HCT116 (cell line): ENCODE data around the gene CYTL1.

Experiments
- CEBPB ChIP-seq: IDR thresholded peaks from 2 replicates; pipeline ENCODE4 v1.6.1; 2012; ENCODE audit warnings: low read depth
- CTCF ChIP-seq, 3 experiments: fragments of 200-600 bp in 1 of 3; sonication (generic) in 1 of 3; IDR thresholded peaks in 2 of 3; conservative IDR thresholded peaks in 1 of 3; 2 replicates each; pipeline ENCODE4 v1.5.1; 2012 to 2017; ENCODE audit warnings: low read depth in 2 of 3, low read length in 2 of 3, antibody characterized with exemption in 1 of 3, borderline replicate concordance in 1 of 3, control low read depth in 1 of 3, mild to moderate bottlenecking in 1 of 3, mixed read lengths in 1 of 3, mixed run types in 1 of 3, moderate library complexity in 1 of 3; ENCODE audit not compliant: insufficient read depth in 1 of 3
- EZH2 ChIP-seq: fragments of 200-600 bp; sonication (generic); IDR thresholded peaks from 2 replicates; pipeline ENCODE4 v1.6.1; 2017; ENCODE audit warnings: antibody characterized with exemption, mixed run types
- EZH2phosphoT487 ChIP-seq: fragments of 200-600 bp; IDR thresholded peaks from 2 replicates; pipeline ENCODE4 v1.6.1; 2018; ENCODE audit warnings: antibody characterized with exemption, borderline replicate concordance
- FOSL1 ChIP-seq: IDR thresholded peaks from 2 replicates; pipeline ENCODE4 v1.6.1; 2012; ENCODE audit warnings: low read depth
- JUND ChIP-seq: IDR thresholded peaks from 2 replicates; pipeline ENCODE4 v1.6.1; 2012
- POLR2A ChIP-seq: IDR thresholded peaks from 2 replicates; pipeline ENCODE4 v1.7.0; 2011; ENCODE audit warnings: borderline replicate concordance; ENCODE audit not compliant: insufficient read depth, insufficient read length; ENCODE audit errors: extremely low read depth
- RAD21 ChIP-seq: IDR thresholded peaks from 2 replicates; pipeline ENCODE4 v1.6.1; 2012; ENCODE audit warnings: low read depth, mild to moderate bottlenecking
- REST ChIP-seq: IDR thresholded peaks from 2 replicates; pipeline ENCODE4 v1.6.1; 2012; ENCODE audit warnings: low read depth
- SRF ChIP-seq: IDR thresholded peaks from 2 replicates; pipeline ENCODE4 v1.6.1; 2012; ENCODE audit warnings: low read depth
- YY1 ChIP-seq: IDR thresholded peaks from 2 replicates; pipeline ENCODE4 v1.6.1; 2011; ENCODE audit warnings: low read length, low read depth, moderate library complexity, mild to moderate bottlenecking; ENCODE audit not compliant: insufficient replicate concordance; ENCODE audit errors: extremely low read depth
- ZBTB33 ChIP-seq: IDR thresholded peaks from 2 replicates; pipeline ENCODE4 v1.6.1; 2011; ENCODE audit warnings: mild to moderate bottlenecking, low read length, moderate library complexity; ENCODE audit not compliant: insufficient replicate concordance; ENCODE audit errors: extremely low read depth
- ZNF274 ChIP-seq: fragments of 200-500 bp; sonication (Bioruptor generic); IDR thresholded peaks from 2 replicates; pipeline ENCODE4 v1.6.1; 2014; ENCODE audit warnings: mild to moderate bottlenecking, low read depth, low read length, inconsistent platforms

- TF ChIP-seq CTCF (IDR thresholded peaks at IDR 0.05 in 2 of 3, conservative IDR thresholded peaks at IDR 0.05 in 1 of 3; ENCODE audit: borderline replicate concordance in 1 of 3, insufficient read depth in 1 of 3, low read depth in 2 of 3, low read length in 2 of 3) (peak; percentile 71 to 96 (median 94)), EZH2 (no peak), ZNF274 (no peak), SRF (no peak), FOSL1 (no peak), JUND (no peak), EZH2phosphoT487 (no peak), RAD21 (peak; percentile 87), POLR2A (no peak), YY1 (no peak), ZBTB33 (no peak), CEBPB (no peak), REST (no peak)
These were observed 24.0 kb downstream of the CYTL1 start for GRCh38 chr4:4995103-4995907.
